HG03108 (cell line): ENCODE measurements around the gene TLL1.

ENCODE experiments used
- ATAC-seq: cut with Tn5 transposase; IDR thresholded peaks from one replicate; pipeline ENCODE4 v1.9.1; 2021; ENCODE audit warnings: moderate library complexity; ENCODE audit not compliant: unreplicated experiment

TLL1 gene

GRCh38 chr4:165879641-165880040, 6.6 kb downstream of the TLL1 start:
- ATAC-seq = no peak

GRCh38 chr4:165894159-165894558, 21.1 kb downstream of the TLL1 start:
- ATAC-seq = no peak

GRCh38 chr4:165905405-165906027, 32.5 kb downstream of the TLL1 start:
- no peak for ATAC-seq

- no peak for ATAC-seq
Measured at GRCh38 chr4:165906272-165906671, 33.2 kb downstream of the TLL1 start.

GRCh38 chr4:165909947-165910346, 36.9 kb downstream of the TLL1 start:
- ATAC-seq = no peak

- ATAC-seq = no peak
Measured at GRCh38 chr4:165915215-165915614, 42.2 kb downstream of the TLL1 start.

- no peak for ATAC-seq
Measured at GRCh38 chr4:165921546-165921945, 48.5 kb downstream of the TLL1 start.

GRCh38 chr4:165922747-165923146, 49.7 kb downstream of the TLL1 start:
- ATAC-seq = no peak

- ATAC-seq = no peak
Measured at GRCh38 chr4:165926307-165926706, 53.3 kb downstream of the TLL1 start.

GRCh38 chr4:165927366-165927765, 54.3 kb downstream of the TLL1 start:
- ATAC-seq = no peak

GRCh38 chr4:165927815-165928214, 54.8 kb downstream of the TLL1 start:
- ATAC-seq = no peak

GRCh38 chr4:165928601-165929000, 55.6 kb downstream of the TLL1 start:
- no peak for ATAC-seq

- no peak for ATAC-seq
Measured at GRCh38 chr4:165929662-165930061, 56.6 kb downstream of the TLL1 start.

- no peak for ATAC-seq
Measured at GRCh38 chr4:165931741-165932140, 58.7 kb downstream of the TLL1 start.

- no peak for ATAC-seq
Measured at GRCh38 chr4:165944900-165945299, 71.9 kb downstream of the TLL1 start.

GRCh38 chr4:165945991-165946390, 73.0 kb downstream of the TLL1 start:
- no peak for ATAC-seq

GRCh38 chr4:165947019-165947418, 74.0 kb downstream of the TLL1 start:
- ATAC-seq = no peak

GRCh38 chr4:165953181-165953580, 80.1 kb downstream of the TLL1 start:
- no peak for ATAC-seq

- ATAC-seq = no peak
Measured at GRCh38 chr4:165963621-165964020, 90.6 kb downstream of the TLL1 start.

GRCh38 chr4:165964591-165964990, 91.6 kb downstream of the TLL1 start:
- ATAC-seq = no peak

- no peak for ATAC-seq
Measured at GRCh38 chr4:165965503-165965902, 92.5 kb downstream of the TLL1 start.

- ATAC-seq = no peak
Measured at GRCh38 chr4:165966833-165967232, 93.8 kb downstream of the TLL1 start.

GRCh38 chr4:165967486-165967885, 94.4 kb downstream of the TLL1 start:
- no peak for ATAC-seq
